Measurements from ENCODE around the gene CLNK. TPM values are rescaled to one million over a fixed set of nuclear protein-coding genes. Genes with fewer than 3 reads are reported as not detected.

The CLNK gene
- total RNA-seq, 4 donors from 2014 or later: under 0.01 to 0.73 TPM; not detected in 2

DNA sequence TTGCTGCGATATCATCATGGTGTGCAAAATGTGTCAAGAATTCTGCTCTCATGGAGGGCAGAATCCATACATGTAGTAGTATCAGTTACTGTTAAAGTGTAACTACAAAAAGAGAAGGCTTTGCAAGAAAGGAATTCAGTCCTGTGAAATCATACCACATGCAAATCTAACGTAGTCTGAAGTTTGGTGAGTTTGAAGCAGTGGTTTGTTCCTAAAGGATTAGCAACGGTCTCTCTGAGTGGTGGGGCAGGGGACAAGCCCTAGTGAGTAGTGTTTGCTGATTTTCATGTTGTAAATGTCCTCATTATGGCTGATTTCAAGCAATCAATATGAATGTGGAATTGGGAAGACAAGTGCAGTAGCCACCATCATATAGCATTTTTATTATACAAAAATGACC, 47.1 kb upstream of the CLNK start:
- Histone ChIP-seq H3K4me1 (no peaks in the 10 kb centered on the region), H3K4me3 (no peak overlapping the region), H3K27ac (no peak overlapping the region), H3K9me3 (no peaks in the 10 kb centered on the region), H3K36me3 (no peaks in the 10 kb centered on the region), H3K27me3 (no peaks in the 10 kb centered on the region)
- no peak for TF ChIP-seq POLR2A (IDR thresholded peaks at IDR 0.05)
- no peak for TF ChIP-seq EP300 (IDR thresholded peaks at IDR 0.05)
- TF ChIP-seq POLR2AphosphoS5 (IDR thresholded peaks at IDR 0.05): no peak
- TF ChIP-seq, protein P1, sequence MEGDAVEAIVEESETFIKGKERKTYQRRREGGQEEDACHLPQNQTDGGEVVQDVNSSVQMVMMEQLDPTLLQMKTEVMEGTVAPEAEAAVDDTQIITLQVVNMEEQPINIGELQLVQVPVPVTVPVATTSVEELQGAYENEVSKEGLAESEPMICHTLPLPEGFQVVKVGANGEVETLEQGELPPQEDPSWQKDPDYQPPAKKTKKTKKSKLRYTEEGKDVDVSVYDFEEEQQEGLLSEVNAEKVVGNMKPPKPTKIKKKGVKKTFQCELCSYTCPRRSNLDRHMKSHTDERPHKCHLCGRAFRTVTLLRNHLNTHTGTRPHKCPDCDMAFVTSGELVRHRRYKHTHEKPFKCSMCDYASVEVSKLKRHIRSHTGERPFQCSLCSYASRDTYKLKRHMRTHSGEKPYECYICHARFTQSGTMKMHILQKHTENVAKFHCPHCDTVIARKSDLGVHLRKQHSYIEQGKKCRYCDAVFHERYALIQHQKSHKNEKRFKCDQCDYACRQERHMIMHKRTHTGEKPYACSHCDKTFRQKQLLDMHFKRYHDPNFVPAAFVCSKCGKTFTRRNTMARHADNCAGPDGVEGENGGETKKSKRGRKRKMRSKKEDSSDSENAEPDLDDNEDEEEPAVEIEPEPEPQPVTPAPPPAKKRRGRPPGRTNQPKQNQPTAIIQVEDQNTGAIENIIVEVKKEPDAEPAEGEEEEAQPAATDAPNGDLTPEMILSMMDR (IDR thresholded peaks at IDR 0.05): no peak
- ATAC-seq: no peak
- 80 to 82% methylated on average over 3 of the region's 3 CpGs for WGBS, 2 donors (ENCODE audit: low coverage in 1 of 2)

DNA sequence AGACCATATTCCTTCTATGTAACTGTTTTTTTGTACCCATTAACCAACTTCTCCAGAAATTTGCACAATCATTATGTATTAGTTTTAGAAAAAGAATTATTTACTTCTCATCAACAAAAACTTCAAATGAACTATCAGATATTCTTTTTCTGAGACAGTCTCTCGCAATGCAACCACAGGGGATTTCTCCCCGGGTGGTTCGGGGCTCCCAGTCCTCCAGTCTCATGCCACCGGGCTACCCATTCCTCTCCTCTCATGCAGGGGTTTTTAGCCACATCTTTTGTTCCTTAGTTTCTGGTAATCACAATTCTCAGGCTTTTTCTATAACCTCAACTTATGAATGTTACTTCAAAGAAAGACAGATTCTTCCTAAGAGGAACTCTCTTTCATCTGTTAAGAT, 46.6 kb upstream of the CLNK start:
- no peaks in the 10 kb centered on the region for H3K9me3 ChIP-seq
- 71 to 86% methylated on average over 4 of the region's 4 CpGs for WGBS, 2 donors (ENCODE audit: low coverage in 1 of 2)
- no peak for ATAC-seq
- no peaks in the 10 kb centered on the region for H3K4me1 ChIP-seq
- no peaks in the 10 kb centered on the region for H3K36me3 ChIP-seq
- H3K4me3 ChIP-seq: no peak overlapping the region
- no peak overlapping the region for H3K27ac ChIP-seq
- H3K27me3 ChIP-seq: no peaks in the 10 kb centered on the region
- TF ChIP-seq POLR2A (IDR thresholded peaks at IDR 0.05): no peak
- TF ChIP-seq, protein P1 (IDR thresholded peaks at IDR 0.05): no peak
- no peak for TF ChIP-seq EP300 (IDR thresholded peaks at IDR 0.05)
- no peak for TF ChIP-seq POLR2AphosphoS5 (IDR thresholded peaks at IDR 0.05)

GRCh38 chr4:10730590-10730989, 46.0 kb upstream of the CLNK start:
- no peaks in the 10 kb centered on the region for H3K9me3 ChIP-seq
- ATAC-seq: no peak
- 82 to 93% methylated on average over 6 to 7 of the region's 7 CpGs for WGBS, 2 donors (ENCODE audit: low coverage in 1 of 2)
- no peaks in the 10 kb centered on the region for H3K4me1 ChIP-seq
- no peaks in the 10 kb centered on the region for H3K36me3 ChIP-seq
- H3K27ac ChIP-seq: no peak overlapping the region
- H3K4me3 ChIP-seq: no peak overlapping the region
- TF ChIP-seq POLR2A (IDR thresholded peaks at IDR 0.05) (no peak), POLR2AphosphoS5 (IDR thresholded peaks at IDR 0.05) (no peak), EP300 (IDR thresholded peaks at IDR 0.05) (no peak)
- TF ChIP-seq, protein P1 (IDR thresholded peaks at IDR 0.05): no peak
- no peaks in the 10 kb centered on the region for H3K27me3 ChIP-seq

- TF ChIP-seq, protein P1 (IDR thresholded peaks at IDR 0.05): no peak
- no peak for TF ChIP-seq POLR2A (IDR thresholded peaks at IDR 0.05)
- 64 to 77% methylated on average over 4 of the region's 4 CpGs for WGBS, 2 donors (ENCODE audit: low coverage in 1 of 2)
- Histone ChIP-seq H3K4me3 (no peak overlapping the region), H3K27me3 (no peaks in the 10 kb centered on the region), H3K36me3 (no peaks in the 10 kb centered on the region), H3K9me3 (no peaks in the 10 kb centered on the region), H3K27ac (no peak overlapping the region), H3K4me1 (no peaks in the 10 kb centered on the region)
- no peak for ATAC-seq
These were observed 45.5 kb upstream of the CLNK start for GRCh38 chr4:10730019-10730418.

DNA sequence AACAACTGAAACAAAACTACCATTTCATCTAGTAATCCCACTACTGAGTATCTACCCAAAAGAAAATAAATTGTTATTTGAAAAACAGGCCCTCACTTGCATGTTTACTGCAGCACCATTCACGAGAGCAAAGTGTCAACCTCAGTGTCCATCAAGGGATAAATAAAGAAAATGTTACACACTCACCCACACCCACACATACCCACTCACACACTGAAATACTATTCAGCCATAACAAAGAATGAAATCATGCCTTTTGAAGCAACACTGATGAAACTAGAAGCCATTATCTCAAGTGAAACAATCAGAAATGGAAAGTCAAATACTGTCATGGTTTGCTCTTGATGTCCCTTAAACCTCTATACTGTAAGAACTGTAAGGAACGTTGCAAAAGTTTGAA, 44.8 kb upstream of the CLNK start:
- TF ChIP-seq, protein P1 (IDR thresholded peaks at IDR 0.05): no peak
- TF ChIP-seq POLR2AphosphoS5 (IDR thresholded peaks at IDR 0.05): no peak
- H3K9me3 ChIP-seq: no peaks in the 10 kb centered on the region
- no peaks in the 10 kb centered on the region for H3K27me3 ChIP-seq
- no peak overlapping the region for H3K27ac ChIP-seq
- no peak for ATAC-seq
- WGBS, 2 donors (ENCODE audit: low coverage in 1 of 2): 81 to 84% methylated on average over 2 of the region's 2 CpGs
- H3K36me3 ChIP-seq: no peaks in the 10 kb centered on the region
- H3K4me3 ChIP-seq: no peak overlapping the region
- H3K4me1 ChIP-seq: no peaks in the 10 kb centered on the region
